Testis (tissue), 2 donors: ENCODE results near the gene STX11.

Experiments
- CTCF ChIP-seq, 3 experiments: fragments of 450-650 bp in 2 of 3; fragments of 200-600 bp in 1 of 3; sonication (generic) in 1 of 3; IDR thresholded peaks; one replicate each; pipeline ENCODE4 v1.5.1; 2016 to 2019; ENCODE audit warnings: antibody characterized with exemption in 3 of 3, mild to moderate bottlenecking in 2 of 3, moderate library complexity in 1 of 3
- POLR2A ChIP-seq: fragments of 450-650 bp; IDR thresholded peaks from one replicate; pipeline ENCODE4 v1.6.1; 2017; ENCODE audit warnings: antibody characterized with exemption, mild to moderate bottlenecking, moderate library complexity

- TF ChIP-seq CTCF (IDR thresholded peaks at IDR 0.05) (no peak), POLR2A (no peak)
These were observed 42.9 kb downstream of the STX11 start for GRCh38 chr6:144193181-144193580.
